SK-N-SH treated with all-trans-retinoic acid at 6 μM for 48 hours (cell line): Measurements from ENCODE around the gene TMEM187.

ENCODE experiments used
- ATAC-seq: fragments of 200-7000 bp; cut with Tn5 transposase; 3 replicates; pipeline ENCODE4 v1.9.1; 2020; ENCODE audit warnings: mild to moderate bottlenecking, moderate library complexity
- ARNTL ChIP-seq: fragments of 450-650 bp; formaldehyde crosslinking; IDR thresholded peaks from 2 replicates; pipeline ENCODE4 v1.5.0; 2020; ENCODE audit warnings: low read depth, mild to moderate bottlenecking, moderate library complexity, borderline replicate concordance
- BACH2 ChIP-seq: fragments of 250-450 bp; sonication (Bioruptor Pico); IDR thresholded peaks from 2 replicates; pipeline ENCODE4 v1.9.0; 2021; ENCODE audit warnings: mild to moderate bottlenecking, borderline replicate concordance
- CREB5 ChIP-seq: fragments of 250-450 bp; sonication (Bioruptor Pico); IDR thresholded peaks from 2 replicates; pipeline ENCODE4 v1.5.1; 2020; ENCODE audit warnings: low read depth, mild to moderate bottlenecking, moderate library complexity
- ESRRG ChIP-seq: fragments of 250-450 bp; sonication (Bioruptor Pico); IDR thresholded peaks from 2 replicates; pipeline ENCODE4 v1.6.1; 2021; ENCODE audit warnings: mild to moderate bottlenecking
- ISL1 ChIP-seq: fragments of 250-450 bp; sonication (Bioruptor Pico); IDR thresholded peaks from 2 replicates; pipeline ENCODE4 v2.1.2; 2022; ENCODE audit warnings: mild to moderate bottlenecking, moderate library complexity
- PATZ1 ChIP-seq: fragments of 250-450 bp; sonication (Bioruptor Pico); IDR thresholded peaks from 2 replicates; pipeline ENCODE4 v1.8.0; 2020; ENCODE audit warnings: mild to moderate bottlenecking, moderate library complexity, borderline replicate concordance
- PPARA ChIP-seq: fragments of 250-450 bp; sonication (Bioruptor Pico); IDR thresholded peaks from 2 replicates; pipeline ENCODE4 v1.5.0; 2020; ENCODE audit warnings: mild to moderate bottlenecking, borderline replicate concordance
- RARB ChIP-seq: fragments of 250-450 bp; sonication (Bioruptor Pico); IDR thresholded peaks from 2 replicates; pipeline ENCODE4 v1.8.0; 2021; ENCODE audit warnings: mild to moderate bottlenecking, moderate library complexity
- SNAI2 ChIP-seq: fragments of 250-450 bp; sonication (Bioruptor Pico); IDR thresholded peaks from 2 replicates; pipeline ENCODE4 v1.5.0; 2020; ENCODE audit warnings: mild to moderate bottlenecking, moderate library complexity
- TCF4 ChIP-seq: fragments of 250-450 bp; sonication (Bioruptor Pico); IDR thresholded peaks from 2 replicates; pipeline ENCODE4 v1.8.0; 2021; ENCODE audit warnings: mild to moderate bottlenecking, moderate library complexity, borderline replicate concordance
- TOX ChIP-seq: fragments of 250-450 bp; sonication (Bioruptor Pico); IDR thresholded peaks from 2 replicates; pipeline ENCODE4 v1.8.0; 2021; ENCODE audit warnings: mild to moderate bottlenecking, moderate library complexity, borderline replicate concordance
- ZC3H10 ChIP-seq: fragments of 250-450 bp; sonication (Bioruptor Pico); IDR thresholded peaks from 2 replicates; pipeline ENCODE4 v1.5.1; 2021; ENCODE audit warnings: mild to moderate bottlenecking, moderate library complexity
- ZFP30 ChIP-seq: fragments of 450-650 bp; formaldehyde crosslinking; IDR thresholded peaks from 2 replicates; pipeline ENCODE4 v1.5.0; 2022; ENCODE audit warnings: mild to moderate bottlenecking, moderate library complexity
- ZNF565 ChIP-seq: fragments of 450-650 bp; formaldehyde crosslinking; conservative IDR thresholded peaks from 2 replicates; pipeline ENCODE4 v1.5.0; 2020; ENCODE audit warnings: low read depth, mild to moderate bottlenecking, moderate library complexity
- ZNF70 ChIP-seq: fragments of 450-650 bp; formaldehyde crosslinking; IDR thresholded peaks from 2 replicates; pipeline ENCODE4 v1.5.0; 2020; ENCODE audit warnings: mild to moderate bottlenecking, moderate library complexity
- ZNF8 ChIP-seq: fragments of 450-650 bp; formaldehyde crosslinking; IDR thresholded peaks from 2 replicates; pipeline ENCODE4 v1.5.0; 2020; ENCODE audit warnings: mild to moderate bottlenecking, moderate library complexity
- TF ChIP-seq, protein P1 (sequence below): fragments of 250-450 bp; sonication (Bioruptor Pico); IDR thresholded peaks from 2 replicates; pipeline ENCODE4 v1.5.1; 2021; ENCODE audit warnings: mild to moderate bottlenecking, moderate library complexity

TMEM187 gene, protein sequence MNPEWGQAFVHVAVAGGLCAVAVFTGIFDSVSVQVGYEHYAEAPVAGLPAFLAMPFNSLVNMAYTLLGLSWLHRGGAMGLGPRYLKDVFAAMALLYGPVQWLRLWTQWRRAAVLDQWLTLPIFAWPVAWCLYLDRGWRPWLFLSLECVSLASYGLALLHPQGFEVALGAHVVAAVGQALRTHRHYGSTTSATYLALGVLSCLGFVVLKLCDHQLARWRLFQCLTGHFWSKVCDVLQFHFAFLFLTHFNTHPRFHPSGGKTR

GRCh38 chrX:153972368-153973126 is at the start of gene TMEM187:
Gene TMEM187, plus strand, starts transcription at chrX:153972754. Its CDS starts 9,309 bp downstream, at chrX:153982063.
- TF ChIP-seq PATZ1 (CRISPR knock-in tag): no peak
- no peak for TF ChIP-seq ZC3H10
- no peak for TF ChIP-seq CREB5 (CRISPR knock-in tag)
- no peak for TF ChIP-seq ISL1 (CRISPR knock-in tag)
- TF ChIP-seq ZFP30 (CRISPR knock-in tag): no peak
- TF ChIP-seq ZNF8: no peak
- TF ChIP-seq, protein P1, sequence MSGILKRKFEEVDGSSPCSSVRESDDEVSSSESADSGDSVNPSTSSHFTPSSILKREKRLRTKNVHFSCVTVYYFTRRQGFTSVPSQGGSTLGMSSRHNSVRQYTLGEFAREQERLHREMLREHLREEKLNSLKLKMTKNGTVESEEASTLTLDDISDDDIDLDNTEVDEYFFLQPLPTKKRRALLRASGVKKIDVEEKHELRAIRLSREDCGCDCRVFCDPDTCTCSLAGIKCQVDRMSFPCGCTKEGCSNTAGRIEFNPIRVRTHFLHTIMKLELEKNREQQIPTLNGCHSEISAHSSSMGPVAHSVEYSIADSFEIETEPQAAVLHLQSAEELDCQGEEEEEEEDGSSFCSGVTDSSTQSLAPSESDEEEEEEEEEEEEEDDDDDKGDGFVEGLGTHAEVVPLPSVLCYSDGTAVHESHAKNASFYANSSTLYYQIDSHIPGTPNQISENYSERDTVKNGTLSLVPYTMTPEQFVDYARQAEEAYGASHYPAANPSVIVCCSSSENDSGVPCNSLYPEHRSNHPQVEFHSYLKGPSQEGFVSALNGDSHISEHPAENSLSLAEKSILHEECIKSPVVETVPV (CRISPR knock-in tag): no peak
- no peak for TF ChIP-seq TOX (CRISPR knock-in tag)
- TF ChIP-seq ZNF70 (CRISPR knock-in tag): no peak
- no peak for TF ChIP-seq PPARA (CRISPR knock-in tag)
- no peak for TF ChIP-seq SNAI2 (CRISPR knock-in tag)
- no peak for TF ChIP-seq ZNF565 (CRISPR knock-in tag)
- no peak for TF ChIP-seq RARB (CRISPR knock-in tag)
- no peak for TF ChIP-seq BACH2 (CRISPR knock-in tag)
- no peak for TF ChIP-seq TCF4 (CRISPR knock-in tag)
- TF ChIP-seq, all 23 proteins: peak for 0
- ATAC-seq: peak; percentile 37

- ATAC-seq: peak; percentile 72
- TF ChIP-seq, protein P1 (CRISPR knock-in tag): no peak
- TF ChIP-seq PATZ1 (CRISPR knock-in tag) (no peak), SNAI2 (CRISPR knock-in tag) (no peak), ZNF565 (CRISPR knock-in tag) (no peak), CREB5 (CRISPR knock-in tag) (no peak), ARNTL (no peak), ESRRG (CRISPR knock-in tag) (no peak), TCF4 (CRISPR knock-in tag) (no peak), ZNF8 (no peak), PPARA (CRISPR knock-in tag) (no peak)
These were observed 49.4 kb upstream of the TMEM187 start for GRCh38 chrX:153922932-153923857.
